SK-N-SH (cell line): ENCODE measurements around the gene PDE9A. TPM values are rescaled to one million over a fixed set of nuclear protein-coding genes. Genes with fewer than 3 reads are reported as not detected.

Source experiments
- CTCF ChIA-PET: fragments of 300-600, 350-600 bp; formaldehyde crosslinking; extraction: SDS; loops from one replicate; lab custom pipeline; 2021; lab: Yijun Ruan, JAX
- POLR2A ChIA-PET: fragments of 350-600 bp; sonication (Branson Sonifier 250); formaldehyde crosslinking; extraction: SDS; loops from one replicate; lab custom pipeline; 2020; ENCODE audit warnings: antibody characterized with exemption, inconsistent platforms; lab: Yijun Ruan, JAX
- DNase-seq: peaks from one replicate; pipeline ENCODE4 v3.0.0; 2012
- H2AFZ ChIP-seq: fragments of 200-600 bp; sonication (generic); 2 replicates; pipeline ENCODE4 v1.8.1; 2016; ENCODE audit warnings: antibody characterized with exemption, mild to moderate bottlenecking, low read depth
- H3F3A ChIP-seq: fragments of 200-600 bp; sonication (generic); replicated peaks from 2 replicates; pipeline ENCODE3; 2016; ENCODE audit warnings: antibody characterized with exemption, mild to moderate bottlenecking; ENCODE audit not compliant: insufficient read depth
- H3K27ac ChIP-seq, 2 experiments: fragments of 200-500 bp in 1 of 2; fragments of 200-600 bp in 1 of 2; sonication (Bioruptor generic) in 1 of 2; sonication (generic), shearing (Covaris generic) in 1 of 2; 2 replicates each; pipeline versions ENCODE4 v1.5.1 to v1.6.1; 2014 to 2016; ENCODE audit warnings: low read depth in 2 of 2, inconsistent platforms in 1 of 2, low read length in 1 of 2, mild to moderate bottlenecking in 1 of 2, mixed read lengths in 1 of 2
- H3K27me3 ChIP-seq: fragments of 200-600 bp; sonication (generic), shearing (Covaris generic); 2 replicates; pipeline ENCODE4 v1.6.1; 2016; ENCODE audit warnings: mixed run types; ENCODE audit not compliant: insufficient read depth
- H3K36me3 ChIP-seq, 2 experiments: fragments of 200-500 bp in 1 of 2; fragments of 200-600 bp in 1 of 2; sonication (Bioruptor generic) in 1 of 2; sonication (generic) in 1 of 2; replicated peaks in 1 of 2; 2 replicates each; pipeline versions ENCODE3 to v1.5.1; 2014 to 2016; ENCODE audit warnings: low read length in 1 of 2, mild to moderate bottlenecking in 1 of 2; ENCODE audit not compliant: insufficient read depth in 2 of 2, control insufficient read depth in 1 of 2
- H3K4me1 ChIP-seq, 2 experiments: fragments of 200-500 bp in 1 of 2; fragments of 200-600 bp in 1 of 2; sonication (Bioruptor generic) in 1 of 2; sonication (generic), shearing (Covaris generic) in 1 of 2; 2 replicates each; pipeline versions ENCODE4 v1.5.1 to v1.6.1; 2014 to 2016; ENCODE audit warnings: low read depth in 1 of 2, low read length in 1 of 2, mixed run types in 1 of 2; ENCODE audit not compliant: insufficient read depth in 2 of 2, control insufficient read depth in 1 of 2
- H3K4me2 ChIP-seq: fragments of 200-600 bp; sonication (generic), shearing (Covaris generic); 2 replicates; pipeline ENCODE4 v1.6.1; 2017; ENCODE audit warnings: mixed run types
- H3K4me3 ChIP-seq, 2 experiments: fragments of 200-500 bp in 1 of 2; fragments of 200-600 bp in 1 of 2; sonication (Bioruptor generic) in 1 of 2; sonication (generic), shearing (Covaris generic) in 1 of 2; 2 replicates each; pipeline versions ENCODE4 v1.5.1 to v1.8.1; 2014 to 2016; ENCODE audit warnings: low read depth in 2 of 2, inconsistent platforms in 1 of 2, low read length in 1 of 2, mild to moderate bottlenecking in 1 of 2, mixed read lengths in 1 of 2, moderate library complexity in 1 of 2
- H3K79me2 ChIP-seq: fragments of 200-600 bp; sonication (generic); 2 replicates; pipeline ENCODE4 v1.8.1; 2017; ENCODE audit warnings: mild to moderate bottlenecking; ENCODE audit not compliant: insufficient read depth
- H3K9ac ChIP-seq: fragments of 200-600 bp; sonication (generic); 2 replicates; pipeline ENCODE4 v1.6.1; 2017; ENCODE audit warnings: mixed run types
- H3K9me2 ChIP-seq: fragments of 200-600 bp; sonication (generic); 2 replicates; pipeline ENCODE4 v1.6.1; 2017; ENCODE audit warnings: mixed run types
- H3K9me3 ChIP-seq: fragments of 200-600 bp; sonication (generic); 2 replicates; pipeline ENCODE4 v1.6.1; 2017; ENCODE audit warnings: mixed run types, mild to moderate bottlenecking, moderate library complexity
- H4K20me1 ChIP-seq: fragments of 200-600 bp; sonication (generic); 2 replicates; pipeline ENCODE4 v1.6.1; 2017; ENCODE audit warnings: mild to moderate bottlenecking, mixed run types; ENCODE audit not compliant: insufficient read depth
- CHD2 ChIP-seq: fragments of 150-350 bp; IDR thresholded peaks from 2 replicates; pipeline ENCODE4 v1.6.1; 2018; ENCODE audit warnings: low read length; ENCODE audit not compliant: partially characterized antibody
- EP300 ChIP-seq, 2 experiments: IDR thresholded peaks; 2 replicates each; pipeline versions ENCODE4 v1.4.0 to v1.6.1; 2012; ENCODE audit warnings: borderline replicate concordance in 1 of 2, low read depth in 1 of 2, low read length in 1 of 2
- FOXM1 ChIP-seq: IDR thresholded peaks from 2 replicates; pipeline ENCODE4 v1.4.0; 2012; ENCODE audit warnings: low read depth, mild to moderate bottlenecking
- GATA2 ChIP-seq: sonication (generic); formaldehyde crosslinking; IDR thresholded peaks from 2 replicates; pipeline ENCODE4 v1.5.0; 2020; ENCODE audit warnings: mild to moderate bottlenecking, missing genetic modification reagents
- IRF3 ChIP-seq: fragments of 150-350 bp; IDR thresholded peaks from 2 replicates; pipeline ENCODE4 v1.6.1; 2016; ENCODE audit warnings: mild to moderate bottlenecking, low read depth, low read length
- JUND ChIP-seq: IDR thresholded peaks from 2 replicates; pipeline ENCODE4 v1.4.0; 2012
- MAX ChIP-seq: IDR thresholded peaks from 2 replicates; pipeline ENCODE4 v1.4.0; 2012; ENCODE audit warnings: low read depth
- MEF2A ChIP-seq: IDR thresholded peaks from 2 replicates; pipeline ENCODE4 v1.4.0; 2012; ENCODE audit warnings: low read depth, borderline replicate concordance
- NFIC ChIP-seq: IDR thresholded peaks from 2 replicates; pipeline ENCODE4 v1.4.0; 2012; ENCODE audit warnings: borderline replicate concordance
- RCOR1 ChIP-seq: fragments of 150-350 bp; IDR thresholded peaks from 2 replicates; pipeline ENCODE4 v1.6.1; 2017; ENCODE audit warnings: antibody characterized with exemption, low read length
- RXRA ChIP-seq: IDR thresholded peaks from 2 replicates; pipeline ENCODE4 v1.4.0; 2012; ENCODE audit warnings: low read depth, mild to moderate bottlenecking, borderline replicate concordance
- SIN3A ChIP-seq: IDR thresholded peaks from 2 replicates; pipeline ENCODE4 v1.6.1; 2012; ENCODE audit warnings: low read depth, mild to moderate bottlenecking, low read length, moderate library complexity, borderline replicate concordance
- TAF1 ChIP-seq: IDR thresholded peaks from 2 replicates; pipeline ENCODE4 v1.6.1; 2012; ENCODE audit warnings: low read depth, mild to moderate bottlenecking, low read length, moderate library complexity, borderline replicate concordance
- TCF12 ChIP-seq: IDR thresholded peaks from 2 replicates; pipeline ENCODE4 v1.4.0; 2012
- WGBS: methylation state at CpG from one replicate; pipeline ENCODE4 v1.1.6; 2017; ENCODE audit warnings: low lambda C conversion rate; 5-methylcytosine and 5-hydroxymethylcytosine counted together
- polyA plus RNA-seq, 3 experiments: library from polyadenylated mRNA; depleted of rRNA; stranded (reverse); fragments of >200 nt; gene quantifications; 2 replicates each; pipeline ENCODE4 v1.2.3, GENCODE V29; 2012

PDE9A gene
- polyA plus RNA-seq, 1 of the 3 experiments (the other 2 are of a cell fraction) = 0.28 TPM

- Histone ChIP-seq H3K9me2 (no peaks in the 10 kb centered on the region), H4K20me1 (no peaks in the 10 kb centered on the region), H3K27ac (no peak overlapping the region), H2AFZ (no peak overlapping the region), H3K9ac (no peak overlapping the region), H3F3A (no peaks in the 10 kb centered on the region), H3K4me3 (no peak overlapping the region), H3K4me2 (no peak overlapping the region), H3K9me3 (no peaks in the 10 kb centered on the region), H3K36me3 (no peaks in the 10 kb centered on the region), H3K27me3 (no peaks in the 10 kb centered on the region), H3K4me1 (peaks cover 0 to 7% of the 10 kb centered on the region in 2 experiments; a peak in 1 of 4 replicates), H3K79me2 (no peaks in the 10 kb centered on the region)
- no peak for TF ChIP-seq SIN3A
- no peak for TF ChIP-seq NFIC
- TF ChIP-seq FOXM1 = no peak
- no peak for TF ChIP-seq RCOR1
- TF ChIP-seq TAF1 = no peak
- TF ChIP-seq RXRA = no peak
- TF ChIP-seq GATA2 = no peak
- TF ChIP-seq JUND = no peak
- no peak for TF ChIP-seq IRF3
- DNase-seq = no peak
- ChIA-PET POLR2A (no interaction called here), CTCF (no interaction called here)
- 67% methylated on average over 18 of the region's 22 CpGs for WGBS
These were observed 30.9 kb downstream of the PDE9A start for GRCh38 chr21:42684109-42684916.

- DNase-seq = no peak
- no peaks in the 10 kb centered on the region for H3K36me3 ChIP-seq
- TF ChIP-seq TCF12 (no peak), EP300 (IDR thresholded peaks at IDR 0.05; ENCODE audit: borderline replicate concordance in 1 of 2, low read depth in 1 of 2, low read length in 1 of 2) (no peak), MAX (no peak), MEF2A (no peak), GATA2 (no peak), CHD2 (no peak)
- TF ChIP-seq, all 33 proteins: peak for 0
- 89% methylated on average over 22 of the region's 33 CpGs for WGBS
- Histone ChIP-seq H3K4me1 (peaks cover 0 to 7% of the 10 kb centered on the region in 2 experiments; a peak in 1 of 4 replicates), H4K20me1 (no peaks in the 10 kb centered on the region), H3K9me3 (no peaks in the 10 kb centered on the region), H2AFZ (no peak overlapping the region), H3F3A (no peaks in the 10 kb centered on the region), H3K4me2 (no peak overlapping the region), H3K79me2 (no peaks in the 10 kb centered on the region), H3K27me3 (no peaks in the 10 kb centered on the region), H3K4me3 (no peak overlapping the region), H3K9ac (no peak overlapping the region), H3K27ac (no peak overlapping the region), H3K9me2 (no peaks in the 10 kb centered on the region)
- CTCF ChIA-PET = no interaction called here
- POLR2A ChIA-PET = no interaction called here
These were observed 31.6 kb downstream of the PDE9A start for GRCh38 chr21:42685036-42685435.
